Hepatocyte (in vitro differentiated cells): ENCODE results near the gene PPP1R15A. TPM values are rescaled to one million over a fixed set of nuclear protein-coding genes. Genes with fewer than 3 reads are reported as not detected.
A peak's percentile ranks its signal among the peaks of the same experiment; 100 is the strongest.

Experiments used
- DNase-seq: peaks from one replicate; pipeline ENCODE4 v3.0.0-alpha.2; 2016; ENCODE audit warnings: low spot score
- H2AFZ ChIP-seq: fragments of 200-600 bp; sonication (generic); 2 replicates; pipeline ENCODE4 v1.6.0; 2016; ENCODE audit warnings: antibody characterized with exemption, mild to moderate bottlenecking
- H3K27ac ChIP-seq: fragments of 200-600 bp; sonication (generic); 2 replicates; pipeline ENCODE4 v1.5.1; 2016; ENCODE audit warnings: mild to moderate bottlenecking
- H3K27me3 ChIP-seq: fragments of 200-600 bp; sonication (generic); 2 replicates; pipeline ENCODE4 v1.6.1; 2016
- H3K36me3 ChIP-seq: fragments of 200-600 bp; sonication (generic); replicated peaks from 2 replicates; pipeline ENCODE4 v1.5.1; 2016; ENCODE audit warnings: low read depth; ENCODE audit not compliant: insufficient read depth
- H3K4me1 ChIP-seq: fragments of 200-600 bp; sonication (generic); 2 replicates; pipeline ENCODE4 v1.5.1; 2016; ENCODE audit warnings: mild to moderate bottlenecking, moderate library complexity; ENCODE audit not compliant: insufficient read depth
- H3K4me2 ChIP-seq: fragments of 200-600 bp; sonication (generic); 2 replicates; pipeline ENCODE4 v1.6.0; 2016
- H3K4me3 ChIP-seq: fragments of 200-600 bp; sonication (generic); 2 replicates; pipeline ENCODE4 v1.5.1; 2016; ENCODE audit warnings: mild to moderate bottlenecking
- H3K79me2 ChIP-seq: fragments of 200-600 bp; sonication (generic); 2 replicates; pipeline ENCODE4 v1.6.0; 2017; ENCODE audit warnings: mild to moderate bottlenecking
- H3K9me2 ChIP-seq: fragments of 200-600 bp; sonication (generic); replicated peaks from 2 replicates; pipeline ENCODE4 v1.6.0; 2017; ENCODE audit warnings: mild to moderate bottlenecking; ENCODE audit not compliant: insufficient read depth
- H3K9me3 ChIP-seq: fragments of 200-600 bp; sonication (generic); 2 replicates; pipeline ENCODE4 v1.5.1; 2016; ENCODE audit warnings: low read depth, mild to moderate bottlenecking
- H4K20me1 ChIP-seq: fragments of 200-600 bp; sonication (generic); 2 replicates; pipeline ENCODE4 v1.6.0; 2016; ENCODE audit warnings: mild to moderate bottlenecking; ENCODE audit not compliant: insufficient read depth, poor library complexity, severe bottlenecking
- EZH2 ChIP-seq: fragments of 200-600 bp; sonication (generic); IDR thresholded peaks from 2 replicates; pipeline ENCODE4 v1.6.1; 2016; ENCODE audit warnings: antibody characterized with exemption, mild to moderate bottlenecking, borderline replicate concordance
- EZH2phosphoT487 ChIP-seq: fragments of 200-600 bp; sonication (generic); IDR thresholded peaks from one replicate; pipeline ENCODE4 v1.6.1; 2018; ENCODE audit warnings: antibody characterized with exemption, mild to moderate bottlenecking, low read depth, moderate library complexity; ENCODE audit not compliant: unreplicated experiment, severe bottlenecking
- WGBS: methylation state at CpG from one replicate; pipeline ENCODE4 v1.1.6; 2016; ENCODE audit warnings: low lambda C conversion rate; ENCODE audit errors: missing lambda C conversion rate; 5-methylcytosine and 5-hydroxymethylcytosine counted together
- polyA plus RNA-seq: library from polyadenylated mRNA; unstranded; fragments of >200 nt; fragmentation: Nextera tagmentation; extraction: Ambion mirVana; gene quantifications from 2 replicates; pipeline ENCODE4 v1.2.1, GENCODE V29; 2016
- total RNA-seq: library from RNA; depleted of rRNA; stranded (reverse); fragments of >200 nt; gene quantifications from 2 replicates; pipeline ENCODE4 v1.2.3, GENCODE V29; 2014
- TF ChIP-seq, protein P1 (sequence below): fragments of 200-600 bp; sonication (generic); IDR thresholded peaks from 2 replicates; pipeline ENCODE4 v1.5.1; 2016; ENCODE audit warnings: antibody characterized with exemption, mild to moderate bottlenecking; ENCODE audit not compliant: poor library complexity

The PPP1R15A gene
- total and polyA plus RNA-seq, 2 experiments from 2014 or later: 83.1 to 172 TPM

DNA sequence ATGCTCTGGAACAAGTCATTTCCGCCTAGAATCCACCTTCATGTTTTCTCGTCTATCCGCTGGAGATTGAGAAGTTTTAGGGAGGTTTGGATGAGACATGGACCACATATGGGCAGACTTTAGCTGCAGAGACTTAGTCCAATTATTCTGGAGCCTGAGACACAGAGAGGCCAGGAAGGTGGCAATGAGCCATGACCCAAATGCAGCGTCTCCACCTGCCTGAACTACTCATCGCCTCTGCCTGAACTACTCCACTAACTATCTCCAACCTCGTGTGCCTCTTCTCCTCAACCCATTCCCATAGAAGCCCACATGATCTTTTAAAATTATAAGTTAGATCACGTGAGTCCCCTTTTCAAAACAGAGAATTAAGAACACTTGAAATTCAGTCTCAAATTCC, 9.4 kb upstream of the PPP1R15A start:
- WGBS: 91% methylated on average over 7 of the region's 7 CpGs
- no peak overlapping the region for H3K27ac ChIP-seq
- peaks cover 11% of the 10 kb centered on the region for H3K79me2 ChIP-seq
- H3K9me3 ChIP-seq: no peaks in the 10 kb centered on the region
- no peak overlapping the region for H3K4me2 ChIP-seq
- no peak overlapping the region for H3K4me3 ChIP-seq
- DNase-seq: no peak
- H3K4me1 ChIP-seq: peaks cover 17% of the 10 kb centered on the region
- no peaks in the 10 kb centered on the region for H3K36me3 ChIP-seq
- H3K9me2 ChIP-seq: no peaks in the 10 kb centered on the region
- no peaks in the 10 kb centered on the region for H3K27me3 ChIP-seq
- H4K20me1 ChIP-seq: no peaks in the 10 kb centered on the region
- TF ChIP-seq EZH2phosphoT487 (no peak), EZH2 (no peak)
- TF ChIP-seq, protein P1, sequence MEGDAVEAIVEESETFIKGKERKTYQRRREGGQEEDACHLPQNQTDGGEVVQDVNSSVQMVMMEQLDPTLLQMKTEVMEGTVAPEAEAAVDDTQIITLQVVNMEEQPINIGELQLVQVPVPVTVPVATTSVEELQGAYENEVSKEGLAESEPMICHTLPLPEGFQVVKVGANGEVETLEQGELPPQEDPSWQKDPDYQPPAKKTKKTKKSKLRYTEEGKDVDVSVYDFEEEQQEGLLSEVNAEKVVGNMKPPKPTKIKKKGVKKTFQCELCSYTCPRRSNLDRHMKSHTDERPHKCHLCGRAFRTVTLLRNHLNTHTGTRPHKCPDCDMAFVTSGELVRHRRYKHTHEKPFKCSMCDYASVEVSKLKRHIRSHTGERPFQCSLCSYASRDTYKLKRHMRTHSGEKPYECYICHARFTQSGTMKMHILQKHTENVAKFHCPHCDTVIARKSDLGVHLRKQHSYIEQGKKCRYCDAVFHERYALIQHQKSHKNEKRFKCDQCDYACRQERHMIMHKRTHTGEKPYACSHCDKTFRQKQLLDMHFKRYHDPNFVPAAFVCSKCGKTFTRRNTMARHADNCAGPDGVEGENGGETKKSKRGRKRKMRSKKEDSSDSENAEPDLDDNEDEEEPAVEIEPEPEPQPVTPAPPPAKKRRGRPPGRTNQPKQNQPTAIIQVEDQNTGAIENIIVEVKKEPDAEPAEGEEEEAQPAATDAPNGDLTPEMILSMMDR: no peak
- no peak overlapping the region for H2AFZ ChIP-seq

DNA sequence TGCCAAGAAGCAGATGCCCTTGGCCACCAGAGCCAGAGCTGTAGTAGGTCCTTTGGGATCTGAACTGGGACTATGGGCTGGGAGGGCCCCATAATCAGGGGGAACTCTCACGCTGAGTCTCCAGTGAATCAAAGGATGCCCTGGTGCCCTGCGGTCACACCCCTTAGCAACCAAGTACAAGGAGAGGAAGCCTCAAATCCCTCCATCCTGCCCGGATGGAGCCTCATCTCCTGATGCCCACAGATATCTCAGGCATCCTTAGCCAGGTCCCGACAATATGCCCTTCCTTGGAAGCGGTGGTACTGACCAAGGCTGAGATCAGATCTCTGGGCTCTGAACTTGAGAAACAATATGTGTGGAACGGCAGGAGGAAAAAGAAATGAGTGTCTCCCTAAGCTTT, 5.5 kb upstream of the PPP1R15A start:
- Histone ChIP-seq H3K36me3 (no peaks in the 10 kb centered on the region), H3K27ac (peak overlapping the region; percentile 87), H3K79me2 (peaks cover 11% of the 10 kb centered on the region), H3K4me2 (peak overlapping the region; percentile 77), H3K4me3 (no peak overlapping the region), H3K4me1 (peaks cover 28% of the 10 kb centered on the region), H3K9me3 (no peaks in the 10 kb centered on the region), H3K27me3 (no peaks in the 10 kb centered on the region), H3K9me2 (no peaks in the 10 kb centered on the region), H4K20me1 (no peaks in the 10 kb centered on the region), H2AFZ (no peak overlapping the region)
- 69% methylated on average over 6 of the region's 6 CpGs for WGBS
- no peak for DNase-seq
- no peak for TF ChIP-seq EZH2
- no peak for TF ChIP-seq EZH2phosphoT487
- TF ChIP-seq, protein P1: no peak

DNA sequence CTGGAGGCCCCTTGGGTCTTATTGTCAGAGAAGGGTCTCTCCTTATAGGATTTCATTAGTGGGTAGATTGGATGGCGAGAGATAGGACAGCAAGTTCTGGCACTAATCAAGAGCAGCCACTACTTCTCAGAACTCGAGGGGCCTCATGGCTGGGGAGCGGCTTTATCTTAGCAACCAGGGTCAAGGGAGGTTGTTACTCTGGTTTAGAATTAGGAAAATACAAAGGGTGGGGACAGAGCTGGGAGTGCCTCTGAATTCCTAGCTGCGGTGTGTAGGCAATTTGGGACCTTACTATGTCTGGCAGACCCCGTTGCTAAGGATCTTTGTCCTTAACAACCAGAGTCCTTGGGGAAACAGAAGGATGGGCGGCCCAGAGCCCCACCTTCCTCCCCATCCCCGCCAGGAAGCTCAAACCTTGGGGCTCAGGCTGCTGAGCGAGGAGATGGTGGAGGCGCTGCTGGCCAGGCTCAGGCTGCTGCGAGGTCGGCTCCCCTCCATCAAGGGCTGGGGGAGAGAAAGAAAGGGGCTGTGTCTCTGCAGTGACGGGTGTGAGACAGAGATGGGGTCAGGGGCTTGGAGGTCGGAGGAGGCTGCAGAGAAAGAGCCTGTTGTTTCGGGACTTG, 5.0 kb upstream of the PPP1R15A start:
- Histone ChIP-seq H3K4me3 (no peak overlapping the region), H4K20me1 (no peaks in the 10 kb centered on the region), H3K27me3 (no peaks in the 10 kb centered on the region), H3K27ac (peak overlapping the region; percentile 87), H3K4me2 (peak overlapping the region; percentile 77), H3K36me3 (no peaks in the 10 kb centered on the region), H3K79me2 (peaks cover 11% of the 10 kb centered on the region), H3K9me2 (no peaks in the 10 kb centered on the region), H3K4me1 (peaks cover 28% of the 10 kb centered on the region), H3K9me3 (no peaks in the 10 kb centered on the region), H2AFZ (no peak overlapping the region)
- 69% methylated on average over 14 of the region's 14 CpGs for WGBS
- DNase-seq: no peak
- TF ChIP-seq EZH2phosphoT487: no peak
- TF ChIP-seq EZH2: no peak
- TF ChIP-seq, protein P1: no peak
